ENCODE measurements around the gene ANXA4. TPM values are rescaled to one million over a fixed set of nuclear protein-coding genes. Genes with fewer than 3 reads are reported as not detected.

Gene ANXA4
- total RNA-seq, 3 donors from 2014 or later (not counting 1 experiment from before 2014, with no cell fraction given) = 44.6 to 63.6 (median 55.8) TPM

DNA sequence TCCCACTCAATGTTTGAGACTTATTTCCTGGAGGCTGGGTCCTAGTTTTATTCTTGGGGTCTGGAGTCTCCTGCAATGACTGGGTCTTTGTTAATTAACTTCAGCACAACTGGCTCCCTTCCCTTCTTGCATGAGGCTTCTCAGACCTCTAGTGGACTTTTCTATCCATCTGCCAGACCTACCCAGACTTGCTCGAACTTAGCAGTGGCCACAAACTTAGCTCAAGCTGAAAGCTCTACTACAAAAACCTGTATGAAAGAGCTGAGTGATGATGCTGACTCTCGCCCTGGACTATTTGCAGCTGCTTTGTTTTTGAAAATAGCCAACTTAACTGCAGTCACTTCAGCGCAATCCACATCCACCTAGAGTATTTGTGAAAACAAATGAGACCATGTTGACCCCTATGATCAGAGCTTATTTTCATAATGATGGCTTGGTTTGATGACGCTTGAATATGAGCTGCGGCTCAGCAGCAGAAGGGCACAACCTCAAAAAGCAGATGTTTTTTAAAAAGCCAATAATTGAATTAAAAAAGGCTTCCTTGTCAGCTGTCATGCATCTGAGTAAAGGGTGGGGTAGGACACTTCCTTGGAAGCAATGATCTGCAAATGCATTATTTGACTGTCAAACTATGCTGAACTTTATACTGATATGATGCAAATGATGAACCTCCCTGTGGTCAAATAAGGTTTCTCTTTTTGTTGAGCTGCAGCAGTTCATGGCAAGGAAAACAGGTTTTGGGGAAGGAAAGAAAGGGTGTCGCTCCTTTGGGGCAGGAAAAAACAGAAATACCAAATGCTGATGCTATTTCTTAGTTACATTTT is 10.6 kb upstream of the ANXA4 start:
- H3K9me3 ChIP-seq (ENCODE audit: control insufficient read depth, insufficient read depth, low read length) = no peaks in the 10 kb centered on the region
- DNase-seq (no peak), ATAC-seq (no peak)
- TF ChIP-seq, protein P1, sequence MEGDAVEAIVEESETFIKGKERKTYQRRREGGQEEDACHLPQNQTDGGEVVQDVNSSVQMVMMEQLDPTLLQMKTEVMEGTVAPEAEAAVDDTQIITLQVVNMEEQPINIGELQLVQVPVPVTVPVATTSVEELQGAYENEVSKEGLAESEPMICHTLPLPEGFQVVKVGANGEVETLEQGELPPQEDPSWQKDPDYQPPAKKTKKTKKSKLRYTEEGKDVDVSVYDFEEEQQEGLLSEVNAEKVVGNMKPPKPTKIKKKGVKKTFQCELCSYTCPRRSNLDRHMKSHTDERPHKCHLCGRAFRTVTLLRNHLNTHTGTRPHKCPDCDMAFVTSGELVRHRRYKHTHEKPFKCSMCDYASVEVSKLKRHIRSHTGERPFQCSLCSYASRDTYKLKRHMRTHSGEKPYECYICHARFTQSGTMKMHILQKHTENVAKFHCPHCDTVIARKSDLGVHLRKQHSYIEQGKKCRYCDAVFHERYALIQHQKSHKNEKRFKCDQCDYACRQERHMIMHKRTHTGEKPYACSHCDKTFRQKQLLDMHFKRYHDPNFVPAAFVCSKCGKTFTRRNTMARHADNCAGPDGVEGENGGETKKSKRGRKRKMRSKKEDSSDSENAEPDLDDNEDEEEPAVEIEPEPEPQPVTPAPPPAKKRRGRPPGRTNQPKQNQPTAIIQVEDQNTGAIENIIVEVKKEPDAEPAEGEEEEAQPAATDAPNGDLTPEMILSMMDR (IDR thresholded peaks at IDR 0.05) = no peak
- Mint-ChIP-seq H3K4me1 (no peaks in the 10 kb centered on the region), H3K36me3 (no peaks in the 10 kb centered on the region), H3K27ac (no peak overlapping the region), H3K9me3 (no peaks in the 10 kb centered on the region), H3K4me3 (no peak overlapping the region), H3K27me3 (ENCODE audit: low read depth in 2 of 2) (no peaks in the 10 kb centered on the region)
- H3K4me3 ChIP-seq (ENCODE audit: low read length) = no peak overlapping the region
- no peaks in the 10 kb centered on the region for H3K27me3 ChIP-seq (ENCODE audit: control insufficient read depth, insufficient read depth, low read length)
- WGBS (ENCODE audit: insufficient coverage) = 84% methylated on average over 4 of the region's 6 CpGs
- peak overlapping the region; percentile 2 for H3K27ac ChIP-seq (ENCODE audit: low read length)
- intact Hi-C loops (cut with micrococcal nuclease) = no loop called here
- H3K4me1 ChIP-seq (ENCODE audit: control insufficient read depth, insufficient read depth, low read length) = no peaks in the 10 kb centered on the region
- no peaks in the 10 kb centered on the region for H3K36me3 ChIP-seq (ENCODE audit: control insufficient read depth, insufficient read depth, low read length)

DNA sequence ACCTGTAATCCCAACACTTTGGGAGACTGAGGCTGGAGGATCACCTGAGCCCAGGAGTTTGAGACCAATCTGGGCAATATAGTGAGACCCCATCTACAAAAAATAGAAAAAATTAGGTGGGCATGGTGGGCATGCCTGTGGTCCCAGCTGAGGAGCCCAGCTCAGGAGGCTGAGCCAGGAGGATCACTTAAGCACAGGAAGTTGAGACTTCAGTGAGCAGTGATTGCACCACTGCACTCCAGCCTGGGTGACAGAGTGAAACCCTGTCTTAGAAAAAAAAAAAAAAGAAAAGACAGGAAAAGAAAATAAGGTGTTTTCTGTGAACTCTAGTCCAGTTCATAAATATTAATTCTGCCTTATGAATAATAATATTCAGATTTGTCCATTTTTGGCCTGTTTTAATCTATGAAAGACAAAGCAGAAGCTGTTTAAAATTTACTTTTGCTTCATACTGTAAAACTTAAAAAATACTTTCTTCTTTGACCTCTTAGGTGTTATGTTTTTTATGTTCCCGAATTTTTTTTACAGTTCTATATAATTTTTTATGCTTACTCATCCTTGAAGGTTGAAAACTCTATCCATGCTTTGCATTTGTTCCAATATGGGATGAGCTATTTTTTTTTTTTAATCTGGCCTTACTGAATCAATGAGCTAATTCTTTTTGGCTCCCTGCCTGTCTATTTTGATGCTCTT is 8.4 kb upstream of the ANXA4 start:
- no peak for ATAC-seq
- H3K27me3 Mint-ChIP-seq (ENCODE audit: low read depth in 2 of 2) = no peaks in the 10 kb centered on the region
- H3K9me3 Mint-ChIP-seq = no peaks in the 10 kb centered on the region

DNA sequence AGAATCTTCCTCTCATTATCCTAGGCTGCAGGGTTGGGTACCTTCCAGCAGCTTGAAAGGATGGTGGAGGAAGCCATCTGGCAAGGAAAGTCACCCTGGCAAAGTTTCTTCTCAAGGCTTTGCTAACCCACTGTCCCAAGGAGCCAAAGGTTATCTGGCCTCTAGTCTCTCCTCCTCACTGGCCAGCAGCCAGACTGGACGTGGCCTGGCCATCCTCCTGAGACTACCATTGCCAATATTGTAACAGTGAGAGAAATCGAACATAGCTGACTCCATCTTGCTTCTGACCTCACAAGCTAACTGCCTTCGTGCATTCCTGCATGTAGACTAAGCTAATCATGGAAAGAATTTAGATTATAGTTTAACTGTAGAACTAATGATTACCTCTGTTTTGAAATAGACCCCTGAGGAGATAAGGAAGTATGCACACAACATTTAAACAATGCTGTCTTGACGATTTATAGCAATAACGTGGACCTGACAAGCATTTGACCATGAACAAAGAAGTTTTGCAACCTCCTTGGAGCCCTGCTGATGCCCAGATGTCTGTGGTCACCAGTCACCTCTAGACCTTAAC is 7.8 kb upstream of the ANXA4 start:
- Mint-ChIP-seq H3K27me3 (ENCODE audit: low read depth in 2 of 2) (no peaks in the 10 kb centered on the region), H3K9me3 (no peaks in the 10 kb centered on the region), H3K36me3 (no peaks in the 10 kb centered on the region), H3K4me3 (no peak overlapping the region), H3K4me1 (no peaks in the 10 kb centered on the region), H3K27ac (no peak overlapping the region)
- DNase-seq = no peak
- no peaks in the 10 kb centered on the region for H3K4me1 ChIP-seq (ENCODE audit: control insufficient read depth, insufficient read depth, low read length)
- TF ChIP-seq, protein P1 (IDR thresholded peaks at IDR 0.05) = no peak
- 83% methylated on average over 4 of the region's 5 CpGs for WGBS (ENCODE audit: insufficient coverage)
- no peaks in the 10 kb centered on the region for H3K9me3 ChIP-seq (ENCODE audit: control insufficient read depth, insufficient read depth, low read length)
- no peak overlapping the region for H3K4me3 ChIP-seq (ENCODE audit: low read length)
- no peak for ATAC-seq
- H3K27me3 ChIP-seq (ENCODE audit: control insufficient read depth, insufficient read depth, low read length) = no peaks in the 10 kb centered on the region
- H3K27ac ChIP-seq (ENCODE audit: low read length) = no peak overlapping the region
- intact Hi-C loops (cut with micrococcal nuclease) = no loop called here
- no peaks in the 10 kb centered on the region for H3K36me3 ChIP-seq (ENCODE audit: control insufficient read depth, insufficient read depth, low read length)

More for the DNA sequence above, 8.4 kb upstream of the ANXA4 start:
- no peak overlapping the region for H3K4me3 ChIP-seq (ENCODE audit: low read length)
- no peak overlapping the region for H3K27ac ChIP-seq (ENCODE audit: low read length)
- H3K4me1 ChIP-seq (ENCODE audit: control insufficient read depth, insufficient read depth, low read length) = no peaks in the 10 kb centered on the region
- H3K9me3 ChIP-seq (ENCODE audit: control insufficient read depth, insufficient read depth, low read length) = no peaks in the 10 kb centered on the region
- Mint-ChIP-seq H3K27ac (no peak overlapping the region), H3K36me3 (no peaks in the 10 kb centered on the region), H3K4me1 (no peaks in the 10 kb centered on the region), H3K4me3 (no peak overlapping the region)
- no peaks in the 10 kb centered on the region for H3K36me3 ChIP-seq (ENCODE audit: control insufficient read depth, insufficient read depth, low read length)
- TF ChIP-seq, protein P1 (IDR thresholded peaks at IDR 0.05) = no peak
- DNase-seq = no peak
- no CpG with 5 or more reads among the region's 1 CpG for WGBS (ENCODE audit: insufficient coverage)
- intact Hi-C loops (cut with micrococcal nuclease) = no loop called here
- no peaks in the 10 kb centered on the region for H3K27me3 ChIP-seq (ENCODE audit: control insufficient read depth, insufficient read depth, low read length)

All from natural killer cell (primary cell).